GM10847 (cell line): ENCODE measurements around the gene MEGF11.

Source experiments
- POLR2A ChIP-seq: IDR thresholded peaks from 2 replicates; pipeline ENCODE4 v1.6.1; 2011; ENCODE audit not compliant: insufficient read length; ENCODE audit errors: extremely low read depth

The MEGF11 gene

GRCh38 chr15:66117841-66118240, 135.7 kb downstream of the MEGF11 start:
- no peak for TF ChIP-seq POLR2A

- no peak for TF ChIP-seq POLR2A
These were observed 137.9 kb downstream of the MEGF11 start for GRCh38 chr15:66115568-66116206.

GRCh38 chr15:66114863-66115425, 138.6 kb downstream of the MEGF11 start:
- TF ChIP-seq POLR2A: no peak

GRCh38 chr15:66112388-66112787, 141.2 kb downstream of the MEGF11 start:
- no peak for TF ChIP-seq POLR2A

GRCh38 chr15:66111363-66111762, 142.2 kb downstream of the MEGF11 start:
- no peak for TF ChIP-seq POLR2A

GRCh38 chr15:66110864-66111263, 142.7 kb downstream of the MEGF11 start:
- no peak for TF ChIP-seq POLR2A

- no peak for TF ChIP-seq POLR2A
These were observed 143.7 kb downstream of the MEGF11 start for GRCh38 chr15:66109826-66110225.

GRCh38 chr15:66108483-66109265, 144.9 kb downstream of the MEGF11 start:
- no peak for TF ChIP-seq POLR2A

GRCh38 chr15:66107070-66107469, 146.5 kb downstream of the MEGF11 start:
- no peak for TF ChIP-seq POLR2A

- no peak for TF ChIP-seq POLR2A
These were observed 148.0 kb downstream of the MEGF11 start for GRCh38 chr15:66105286-66106265.

- TF ChIP-seq POLR2A: no peak
These were observed 150.3 kb downstream of the MEGF11 start for GRCh38 chr15:66103293-66103590.

- TF ChIP-seq POLR2A: no peak
These were observed 150.8 kb downstream of the MEGF11 start for GRCh38 chr15:66102563-66103292.

GRCh38 chr15:66101715-66102395, 151.7 kb downstream of the MEGF11 start:
- TF ChIP-seq POLR2A: no peak

- TF ChIP-seq POLR2A: no peak
These were observed 152.8 kb downstream of the MEGF11 start for GRCh38 chr15:66100761-66101160.
